AG08396 (cell line): ENCODE results near the gene VAMP4.
"Not testable (repeated sequence)": the region's sequence is repeated elsewhere in the genome, so short reads cannot be mapped to it uniquely, and the experiment has no call there.

Experiments
- DNase-seq: peaks from one replicate; pipeline ENCODE4 v3.0.0; 2012; ENCODE audit warnings: low spot score, mixed read lengths

Gene VAMP4

GRCh38 chr1:171699531-171699930, 42.3 kb downstream of the VAMP4 start:
- DNase-seq: no peak

GRCh38 chr1:171695772-171696171, 46.1 kb downstream of the VAMP4 start:
- DNase-seq: not testable (repeated sequence)

- DNase-seq: not testable (repeated sequence)
These were observed 48.3 kb downstream of the VAMP4 start for GRCh38 chr1:171693541-171693940.

- no peak for DNase-seq
These were observed 58.0 kb downstream of the VAMP4 start for GRCh38 chr1:171683870-171684269.

GRCh38 chr1:171680339-171680738, 61.5 kb downstream of the VAMP4 start:
- DNase-seq: no peak

GRCh38 chr1:171676823-171677222, 65.0 kb downstream of the VAMP4 start:
- no peak for DNase-seq

GRCh38 chr1:171674431-171675405, 67.1 kb downstream of the VAMP4 start:
- DNase-seq: no peak

- no peak for DNase-seq
These were observed 71.1 kb downstream of the VAMP4 start for GRCh38 chr1:171670739-171671138.

GRCh38 chr1:171668372-171668771, 73.5 kb downstream of the VAMP4 start:
- no peak for DNase-seq

- DNase-seq: no peak
These were observed 75.6 kb downstream of the VAMP4 start for GRCh38 chr1:171666114-171666769.

- DNase-seq: peak; percentile 36
These were observed 76.9 kb downstream of the VAMP4 start for GRCh38 chr1:171664976-171665375.

GRCh38 chr1:171663854-171664575, 77.8 kb downstream of the VAMP4 start:
- DNase-seq: peak; percentile 30

GRCh38 chr1:171663036-171663853, 78.6 kb downstream of the VAMP4 start:
- DNase-seq: no peak

GRCh38 chr1:171661076-171661650, 80.7 kb downstream of the VAMP4 start:
- no peak for DNase-seq

- DNase-seq: not testable (repeated sequence)
These were observed 85.7 kb downstream of the VAMP4 start for GRCh38 chr1:171656206-171656605.

- no peak for DNase-seq
These were observed 86.1 kb downstream of the VAMP4 start for GRCh38 chr1:171655746-171656116.

GRCh38 chr1:171654942-171655745, 86.7 kb downstream of the VAMP4 start:
- DNase-seq: peak; percentile 68

GRCh38 chr1:171654201-171654941, 87.5 kb downstream of the VAMP4 start:
- DNase-seq: peak; percentile 50

- DNase-seq: no peak
These were observed 88.1 kb downstream of the VAMP4 start for GRCh38 chr1:171653796-171654195.
